ENCODE measurements around the gene ADCY3.

GRCh38 chr2:24950102-24950501, 30.1 kb upstream of the ADCY3 start:
- TF ChIP-seq, protein P1, sequence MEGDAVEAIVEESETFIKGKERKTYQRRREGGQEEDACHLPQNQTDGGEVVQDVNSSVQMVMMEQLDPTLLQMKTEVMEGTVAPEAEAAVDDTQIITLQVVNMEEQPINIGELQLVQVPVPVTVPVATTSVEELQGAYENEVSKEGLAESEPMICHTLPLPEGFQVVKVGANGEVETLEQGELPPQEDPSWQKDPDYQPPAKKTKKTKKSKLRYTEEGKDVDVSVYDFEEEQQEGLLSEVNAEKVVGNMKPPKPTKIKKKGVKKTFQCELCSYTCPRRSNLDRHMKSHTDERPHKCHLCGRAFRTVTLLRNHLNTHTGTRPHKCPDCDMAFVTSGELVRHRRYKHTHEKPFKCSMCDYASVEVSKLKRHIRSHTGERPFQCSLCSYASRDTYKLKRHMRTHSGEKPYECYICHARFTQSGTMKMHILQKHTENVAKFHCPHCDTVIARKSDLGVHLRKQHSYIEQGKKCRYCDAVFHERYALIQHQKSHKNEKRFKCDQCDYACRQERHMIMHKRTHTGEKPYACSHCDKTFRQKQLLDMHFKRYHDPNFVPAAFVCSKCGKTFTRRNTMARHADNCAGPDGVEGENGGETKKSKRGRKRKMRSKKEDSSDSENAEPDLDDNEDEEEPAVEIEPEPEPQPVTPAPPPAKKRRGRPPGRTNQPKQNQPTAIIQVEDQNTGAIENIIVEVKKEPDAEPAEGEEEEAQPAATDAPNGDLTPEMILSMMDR (IDR thresholded peaks at IDR 0.05; ENCODE audit: poor library complexity, severe bottlenecking) = no peak
- no peak for TF ChIP-seq POLR2AphosphoS5 (IDR thresholded peaks at IDR 0.05)
- TF ChIP-seq, protein P2, sequence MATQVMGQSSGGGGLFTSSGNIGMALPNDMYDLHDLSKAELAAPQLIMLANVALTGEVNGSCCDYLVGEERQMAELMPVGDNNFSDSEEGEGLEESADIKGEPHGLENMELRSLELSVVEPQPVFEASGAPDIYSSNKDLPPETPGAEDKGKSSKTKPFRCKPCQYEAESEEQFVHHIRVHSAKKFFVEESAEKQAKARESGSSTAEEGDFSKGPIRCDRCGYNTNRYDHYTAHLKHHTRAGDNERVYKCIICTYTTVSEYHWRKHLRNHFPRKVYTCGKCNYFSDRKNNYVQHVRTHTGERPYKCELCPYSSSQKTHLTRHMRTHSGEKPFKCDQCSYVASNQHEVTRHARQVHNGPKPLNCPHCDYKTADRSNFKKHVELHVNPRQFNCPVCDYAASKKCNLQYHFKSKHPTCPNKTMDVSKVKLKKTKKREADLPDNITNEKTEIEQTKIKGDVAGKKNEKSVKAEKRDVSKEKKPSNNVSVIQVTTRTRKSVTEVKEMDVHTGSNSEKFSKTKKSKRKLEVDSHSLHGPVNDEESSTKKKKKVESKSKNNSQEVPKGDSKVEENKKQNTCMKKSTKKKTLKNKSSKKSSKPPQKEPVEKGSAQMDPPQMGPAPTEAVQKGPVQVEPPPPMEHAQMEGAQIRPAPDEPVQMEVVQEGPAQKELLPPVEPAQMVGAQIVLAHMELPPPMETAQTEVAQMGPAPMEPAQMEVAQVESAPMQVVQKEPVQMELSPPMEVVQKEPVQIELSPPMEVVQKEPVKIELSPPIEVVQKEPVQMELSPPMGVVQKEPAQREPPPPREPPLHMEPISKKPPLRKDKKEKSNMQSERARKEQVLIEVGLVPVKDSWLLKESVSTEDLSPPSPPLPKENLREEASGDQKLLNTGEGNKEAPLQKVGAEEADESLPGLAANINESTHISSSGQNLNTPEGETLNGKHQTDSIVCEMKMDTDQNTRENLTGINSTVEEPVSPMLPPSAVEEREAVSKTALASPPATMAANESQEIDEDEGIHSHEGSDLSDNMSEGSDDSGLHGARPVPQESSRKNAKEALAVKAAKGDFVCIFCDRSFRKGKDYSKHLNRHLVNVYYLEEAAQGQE (IDR thresholded peaks at IDR 0.05; ENCODE audit: borderline replicate concordance) = no peak

All from neural cell (in vitro differentiated cells).